ENCODE data around the gene POLR1A. TPM values are rescaled to one million over a fixed set of nuclear protein-coding genes. Genes with fewer than 3 reads are reported as not detected.

Gene POLR1A
- total RNA-seq, 4 donors from 2014 or later = 11.8 to 20.2 (median 16.2) TPM

GRCh38 chr2:86097114-86097896 is 8.4 kb downstream of the POLR1A start:
- Histone ChIP-seq H3K36me3 (peaks cover 3 to 97% (median 25%) of the 10 kb centered on the region in 3 donors), H3K9me3 (no peaks in the 10 kb centered on the region), H3K27me3 (no peaks in the 10 kb centered on the region), H3K4me1 (no peaks in the 10 kb centered on the region), H3K27ac (no peak overlapping the region), H3K4me3 (no peak overlapping the region)
- no peak for DNase-seq
- TF ChIP-seq POLR2A (IDR thresholded peaks at IDR 0.05) = no peak
- TF ChIP-seq CTCF (IDR thresholded peaks at IDR 0.05) = no peak
- WGBS, 2 donors = 93 to 98% methylated on average over 3 of the region's 3 CpGs
- intact Hi-C loops (cut with DNase I) = no loop called here

- H3K36me3 ChIP-seq = peaks cover 0 to 98% (median 24%) of the 10 kb centered on the region in 3 donors
- intact Hi-C loops (cut with DNase I) = no loop called here
- 63 to 64% methylated on average over 1 of the region's 1 CpG for WGBS, 2 donors
These were observed 11.5 kb downstream of the POLR1A start for GRCh38 chr2:86094229-86094628.

GRCh38 chr2:86087936-86088850 is 17.5 kb downstream of the POLR1A start:
- no peak for TF ChIP-seq POLR2A (IDR thresholded peaks at IDR 0.05)
- TF ChIP-seq CTCF (IDR thresholded peaks at IDR 0.05) = peak in 2 of 6 experiments; percentile 17 to 27
- intact Hi-C loops (cut with DNase I) = no loop called here
- 77 to 95% methylated on average over 10 to 13 of the region's 14 CpGs for WGBS, 2 donors
- Histone ChIP-seq H3K27me3 (no peaks in the 10 kb centered on the region), H3K36me3 (peaks cover 0 to 95% (median 29%) of the 10 kb centered on the region in 3 donors), H3K27ac (no peak overlapping the region), H3K4me3 (no peak overlapping the region), H3K4me1 (no peaks in the 10 kb centered on the region), H3K9me3 (no peaks in the 10 kb centered on the region)
- DNase-seq = no peak

More at GRCh38 chr2:86094229-86094628, 11.5 kb downstream of the POLR1A start:
- no peaks in the 10 kb centered on the region for H3K27me3 ChIP-seq
- no peaks in the 10 kb centered on the region for H3K9me3 ChIP-seq
- no peaks in the 10 kb centered on the region for H3K4me1 ChIP-seq
- no peak overlapping the region for H3K4me3 ChIP-seq
- DNase-seq = no peak
- no peak overlapping the region for H3K27ac ChIP-seq
- TF ChIP-seq POLR2A (IDR thresholded peaks at IDR 0.05) = no peak
- no peak for TF ChIP-seq CTCF (IDR thresholded peaks at IDR 0.05)

GRCh38 chr2:86082756-86083155 is 22.9 kb downstream of the POLR1A start:
- TF ChIP-seq POLR2A (IDR thresholded peaks at IDR 0.05) (no peak), CTCF (IDR thresholded peaks at IDR 0.05) (no peak)
- Histone ChIP-seq H3K4me1 (peaks cover 0 to 15% (median 0%) of the 10 kb centered on the region in 3 donors), H3K9me3 (no peaks in the 10 kb centered on the region), H3K27ac (no peak overlapping the region), H3K36me3 (peaks cover 2 to 94% (median 19%) of the 10 kb centered on the region in 3 donors), H3K4me3 (no peak overlapping the region), H3K27me3 (no peaks in the 10 kb centered on the region)
- no peak for DNase-seq
- 84% methylated on average over 5 of the region's 5 CpGs for WGBS, 2 donors
- intact Hi-C loops (cut with DNase I) = loop anchor here (5.0 kb wide), 1 partner anchor 255 kb away; no protein-coding TSS in a partner anchor
